Endothelial cell of umbilical vein (primary cell): ENCODE data around the gene GPBAR1.

Source experiments
- CTCF ChIP-seq, 2 donors: IDR thresholded peaks; 1 replicate in 1 of 2; 2 replicates in 1 of 2; pipeline ENCODE4 v1.5.1; 2011; ENCODE audit warnings: low read length in 2 of 2, mild to moderate bottlenecking in 2 of 2, moderate library complexity in 2 of 2, control low read depth in 1 of 2, inconsistent platforms in 1 of 2, low read depth in 1 of 2; ENCODE audit not compliant: insufficient read depth in 1 of 2; ENCODE audit errors: extremely low read depth in 1 of 2
- EZH2 ChIP-seq: IDR thresholded peaks from 2 replicates; pipeline ENCODE4 v1.6.1; 2012; ENCODE audit warnings: borderline replicate concordance, low read depth, mild to moderate bottlenecking, moderate library complexity, low read length, inconsistent platforms; ENCODE audit not compliant: severe bottlenecking
- GATA2 ChIP-seq: IDR thresholded peaks from 2 replicates; pipeline ENCODE4 v1.7.0; 2011; ENCODE audit warnings: low read depth, mild to moderate bottlenecking, moderate library complexity, mixed read lengths, low read length; ENCODE audit not compliant: insufficient read length, insufficient read depth
- JUN ChIP-seq: IDR thresholded peaks from 2 replicates; pipeline ENCODE4 v1.6.1; 2011; ENCODE audit warnings: borderline replicate concordance, low read depth; ENCODE audit not compliant: insufficient read length, insufficient read depth
- MAX ChIP-seq: IDR thresholded peaks from 2 replicates; pipeline ENCODE4 v1.6.1; 2011; ENCODE audit not compliant: insufficient read depth, insufficient read length
- MYC ChIP-seq: IDR thresholded peaks from one replicate; pipeline ENCODE4 v1.6.1; 2011; ENCODE audit warnings: mild to moderate bottlenecking, low read depth, low read length
- POLR2A ChIP-seq: IDR thresholded peaks from 2 replicates; pipeline ENCODE4 v1.6.1; 2012; ENCODE audit warnings: low read depth, mild to moderate bottlenecking, control low read depth, low read length
- POLR2AphosphoS5 ChIP-seq: IDR thresholded peaks from 2 replicates; pipeline ENCODE4 v1.6.1; 2012; ENCODE audit warnings: low read depth, mild to moderate bottlenecking, control low read depth, low read length, moderate library complexity; ENCODE audit not compliant: insufficient read depth

GRCh38 chr2:218216674-218217359 is 44.0 kb upstream of the GPBAR1 start, which contains the start of gene ARPC2:
- TF ChIP-seq POLR2AphosphoS5 = peak; percentile 98
- TF ChIP-seq CTCF (IDR thresholded peaks at IDR 0.05; ENCODE audit: extremely low read depth in 1 of 2, insufficient read depth in 1 of 2, low read depth in 1 of 2, low read length in 2 of 2) = no peak
- peak; percentile 89 for TF ChIP-seq POLR2A
- TF ChIP-seq EZH2 = no peak
- no peak for TF ChIP-seq JUN
- TF ChIP-seq MAX = peak; percentile 25
- no peak for TF ChIP-seq MYC
- TF ChIP-seq GATA2 = no peak
